K562 (cell line): ENCODE measurements around the gene ACTN3. TPM values are rescaled to one million over a fixed set of nuclear protein-coding genes. Genes with fewer than 3 reads are reported as not detected.

Experiments
- BRF2 ChIP-seq: IDR thresholded peaks from 3 replicates; pipeline ENCODE4 v1.6.1; 2011; ENCODE audit warnings: borderline replicate concordance, mild to moderate bottlenecking; ENCODE audit not compliant: insufficient read length, insufficient read depth
- CBX3 ChIP-seq, 2 experiments: IDR thresholded peaks; 1 replicate in 1 of 2; 2 replicates in 1 of 2; pipeline ENCODE4 v1.6.1; 2012; ENCODE audit warnings: inconsistent platforms in 2 of 2, low read length in 2 of 2, borderline replicate concordance in 1 of 2, control low read depth in 1 of 2
- HMG20A ChIP-seq: fragments of 450-650 bp; formaldehyde crosslinking; conservative IDR thresholded peaks from 2 replicates; pipeline ENCODE4 v1.4.0; 2020; ENCODE audit warnings: mild to moderate bottlenecking, mixed read lengths
- HMGN3 ChIP-seq: IDR thresholded peaks from 2 replicates; pipeline ENCODE4 v1.6.1; 2011; ENCODE audit warnings: borderline replicate concordance, low read depth, mild to moderate bottlenecking, mixed read lengths, low read length; ENCODE audit not compliant: insufficient read length; ENCODE audit errors: extremely low read depth
- IFI16 ChIP-seq: fragments of 250-450 bp; sonication (Bioruptor Pico); IDR thresholded peaks from 2 replicates; pipeline ENCODE4 v2.1.2; 2022; ENCODE audit warnings: mild to moderate bottlenecking, inconsistent platforms
- MCM3 ChIP-seq: fragments of 450-650 bp; IDR thresholded peaks from 2 replicates; pipeline ENCODE4 v1.6.1; 2016
- MTA1 ChIP-seq: fragments of 450-650 bp; IDR thresholded peaks from 2 replicates; pipeline ENCODE4 v1.6.1; 2017; ENCODE audit warnings: borderline replicate concordance
- NEUROD1 ChIP-seq: fragments of 150-350 bp; IDR thresholded peaks from 2 replicates; pipeline ENCODE4 v1.6.1; 2014; ENCODE audit warnings: borderline replicate concordance, low read length, low read depth; ENCODE audit not compliant: partially characterized antibody
- NFRKB ChIP-seq: fragments of 450-650 bp; IDR thresholded peaks from 2 replicates; pipeline ENCODE4 v1.6.1; 2016; ENCODE audit warnings: low read depth
- OTX1 ChIP-seq: fragments of 450-650 bp; formaldehyde crosslinking; IDR thresholded peaks from 2 replicates; pipeline ENCODE4 v1.4.0; 2022; ENCODE audit warnings: mild to moderate bottlenecking
- PRDM10 ChIP-seq: fragments of 450-650 bp; IDR thresholded peaks from 2 replicates; pipeline ENCODE4 v1.6.1; 2018; ENCODE audit not compliant: partially characterized antibody
- RFX5 ChIP-seq: IDR thresholded peaks from 2 replicates; pipeline ENCODE4 v1.6.1; 2011; ENCODE audit warnings: low read depth, mild to moderate bottlenecking, improper control_type of control experiment, low read length
- SUPT5H ChIP-seq: fragments of 450-650 bp; IDR thresholded peaks from 2 replicates; pipeline ENCODE4 v1.6.1; 2016
- ZNF444 ChIP-seq: fragments of 250-450 bp; sonication (Bioruptor Pico); IDR thresholded peaks from 2 replicates; pipeline ENCODE4 v1.4.0; 2020; ENCODE audit warnings: mild to moderate bottlenecking, moderate library complexity
- ZNF668 ChIP-seq: fragments of 250-450 bp; sonication (Bioruptor Pico); IDR thresholded peaks from 2 replicates; pipeline ENCODE4 v1.8.0; 2022; ENCODE audit warnings: mild to moderate bottlenecking, inconsistent platforms
- ZNF780A ChIP-seq: fragments of 250-450 bp; sonication (Bioruptor Pico); IDR thresholded peaks from 2 replicates; pipeline ENCODE4 v1.5.0; 2021; ENCODE audit warnings: mild to moderate bottlenecking
- ZNF830 ChIP-seq: fragments of 250-450 bp; sonication (Bioruptor Pico); IDR thresholded peaks from 2 replicates; pipeline ENCODE4 v1.5.0; 2021; ENCODE audit warnings: mild to moderate bottlenecking
- polyA plus RNA-seq, 8 experiments: library from polyadenylated mRNA; depleted of rRNA in 4 of 8; stranded (reverse) in 5 of 8; unstranded in 3 of 8; fragments of >200 nt; fragmentation: Nextera tagmentation in 2 of 8; fragmentation: Illumina TruSeq in 1 of 8; extraction: Ambion mirVana in 2 of 8; extraction: Trizol in 1 of 8; gene quantifications; 2 replicates each; pipeline versions ENCODE4 v1.2.1 to v1.2.3, GENCODE V29; 2011 to 2014; ENCODE audit warnings: inconsistent platforms in 1 of 8, missing spikeins in 1 of 8
- total RNA-seq, 7 experiments: library from RNA; depleted of rRNA in 6 of 7; stranded (reverse); fragments of >200 nt in 6 of 7; fragmentation: Illumina TruSeq in 2 of 7; extraction: Trizol in 2 of 7; gene quantifications; 2 replicates each; pipeline versions ENCODE4 v1.2.1 to v1.2.3, GENCODE V29; 2011 to 2021; ENCODE audit warnings: low replicate concordance in 1 of 7
- TF ChIP-seq, protein P1 (sequence below): sonication (generic); formaldehyde crosslinking; IDR thresholded peaks from 2 replicates; pipeline ENCODE4 v1.8.0; 2023; ENCODE audit warnings: mild to moderate bottlenecking, missing genetic modification reagents
- TF ChIP-seq, protein P2 (sequence below): fragments of 450-650 bp; formaldehyde crosslinking; IDR thresholded peaks from 2 replicates; pipeline ENCODE4 v1.4.0; 2022; ENCODE audit warnings: missing genetic modification characterization

The ACTN3 gene
- total and polyA plus RNA-seq, 9 of the 15 experiments (the other 6 are each of a cell fraction or from before 2014, with no cell fraction given) = not detected

- TF ChIP-seq, protein P1, sequence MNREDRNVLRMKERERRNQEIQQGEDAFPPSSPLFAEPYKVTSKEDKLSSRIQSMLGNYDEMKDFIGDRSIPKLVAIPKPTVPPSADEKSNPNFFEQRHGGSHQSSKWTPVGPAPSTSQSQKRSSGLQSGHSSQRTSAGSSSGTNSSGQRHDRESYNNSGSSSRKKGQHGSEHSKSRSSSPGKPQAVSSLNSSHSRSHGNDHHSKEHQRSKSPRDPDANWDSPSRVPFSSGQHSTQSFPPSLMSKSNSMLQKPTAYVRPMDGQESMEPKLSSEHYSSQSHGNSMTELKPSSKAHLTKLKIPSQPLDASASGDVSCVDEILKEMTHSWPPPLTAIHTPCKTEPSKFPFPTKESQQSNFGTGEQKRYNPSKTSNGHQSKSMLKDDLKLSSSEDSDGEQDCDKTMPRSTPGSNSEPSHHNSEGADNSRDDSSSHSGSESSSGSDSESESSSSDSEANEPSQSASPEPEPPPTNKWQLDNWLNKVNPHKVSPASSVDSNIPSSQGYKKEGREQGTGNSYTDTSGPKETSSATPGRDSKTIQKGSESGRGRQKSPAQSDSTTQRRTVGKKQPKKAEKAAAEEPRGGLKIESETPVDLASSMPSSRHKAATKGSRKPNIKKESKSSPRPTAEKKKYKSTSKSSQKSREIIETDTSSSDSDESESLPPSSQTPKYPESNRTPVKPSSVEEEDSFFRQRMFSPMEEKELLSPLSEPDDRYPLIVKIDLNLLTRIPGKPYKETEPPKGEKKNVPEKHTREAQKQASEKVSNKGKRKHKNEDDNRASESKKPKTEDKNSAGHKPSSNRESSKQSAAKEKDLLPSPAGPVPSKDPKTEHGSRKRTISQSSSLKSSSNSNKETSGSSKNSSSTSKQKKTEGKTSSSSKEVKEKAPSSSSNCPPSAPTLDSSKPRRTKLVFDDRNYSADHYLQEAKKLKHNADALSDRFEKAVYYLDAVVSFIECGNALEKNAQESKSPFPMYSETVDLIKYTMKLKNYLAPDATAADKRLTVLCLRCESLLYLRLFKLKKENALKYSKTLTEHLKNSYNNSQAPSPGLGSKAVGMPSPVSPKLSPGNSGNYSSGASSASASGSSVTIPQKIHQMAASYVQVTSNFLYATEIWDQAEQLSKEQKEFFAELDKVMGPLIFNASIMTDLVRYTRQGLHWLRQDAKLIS (CRISPR knock-in tag) = no peak
- TF ChIP-seq PRDM10 = no peak
- TF ChIP-seq SUPT5H = no peak
- TF ChIP-seq ZNF444 (CRISPR knock-in tag) = no peak
- TF ChIP-seq RFX5 = no peak
- peak in 1 of 2 experiments; percentile 54; a peak in 1 of 3 replicates for TF ChIP-seq CBX3 (IDR thresholded peaks at IDR 0.05; ENCODE audit: borderline replicate concordance in 1 of 2, low read length in 2 of 2)
- no peak for TF ChIP-seq BRF2
- TF ChIP-seq IFI16 = no peak
- no peak for TF ChIP-seq OTX1 (CRISPR knock-in tag)
- TF ChIP-seq NFRKB = no peak
- TF ChIP-seq MTA1 = no peak
- TF ChIP-seq HMGN3 = peak; percentile 20
- TF ChIP-seq ZNF830 (CRISPR knock-in tag) = no peak
- TF ChIP-seq, protein P2, sequence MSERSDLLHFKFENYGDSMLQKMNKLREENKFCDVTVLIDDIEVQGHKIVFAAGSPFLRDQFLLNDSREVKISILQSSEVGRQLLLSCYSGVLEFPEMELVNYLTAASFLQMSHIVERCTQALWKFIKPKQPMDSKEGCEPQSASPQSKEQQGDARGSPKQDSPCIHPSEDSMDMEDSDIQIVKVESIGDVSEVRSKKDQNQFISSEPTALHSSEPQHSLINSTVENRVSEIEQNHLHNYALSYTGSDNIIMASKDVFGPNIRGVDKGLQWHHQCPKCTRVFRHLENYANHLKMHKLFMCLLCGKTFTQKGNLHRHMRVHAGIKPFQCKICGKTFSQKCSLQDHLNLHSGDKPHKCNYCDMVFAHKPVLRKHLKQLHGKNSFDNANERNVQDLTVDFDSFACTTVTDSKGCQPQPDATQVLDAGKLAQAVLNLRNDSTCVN (CRISPR knock-in tag) = no peak
- no peak for TF ChIP-seq MCM3
- TF ChIP-seq ZNF668 (CRISPR knock-in tag) = no peak
- no peak for TF ChIP-seq HMG20A (CRISPR knock-in tag)
- TF ChIP-seq ZNF780A = no peak
- TF ChIP-seq NEUROD1 = no peak
Measured at GRCh38 chr11:66568124-66568916, 21.6 kb downstream of the ACTN3 start, which contains the start of gene CTSF (continued).
